Measurements from ENCODE around the gene NVL.

GRCh38 chr1:224325959-224326358 lies 4.0 kb downstream of the NVL start:
- no peak for TF ChIP-seq CTCF (IDR thresholded peaks at IDR 0.05)
- TF ChIP-seq POLR2AphosphoS2 (conservative IDR thresholded peaks at IDR 0.05; ENCODE audit: low read length) = no peak
- TF ChIP-seq USF2 (IDR thresholded peaks at IDR 0.05) = no peak
- no peak for TF ChIP-seq HMGXB4 (CRISPR knock-in tag; IDR thresholded peaks at IDR 0.05; ENCODE audit: borderline replicate concordance)
- TF ChIP-seq JUNB (IDR thresholded peaks at IDR 0.05) = no peak
- TF ChIP-seq POLR2A (IDR thresholded peaks at IDR 0.05; ENCODE audit: low read length) = no peak
- TF ChIP-seq SREBF2 (IDR thresholded peaks at IDR 0.05) = no peak
- no peak for TF ChIP-seq PBX3 (IDR thresholded peaks at IDR 0.05)
- no peak for TF ChIP-seq CHD2 (IDR thresholded peaks at IDR 0.05; ENCODE audit: low read length, partially characterized antibody)
- TF ChIP-seq MAX (IDR thresholded peaks at IDR 0.05) = no peak

Measured in A549 (cell line).